Measurements from ENCODE around the gene LMBR1L. TPM values are rescaled to one million over a fixed set of nuclear protein-coding genes. Genes with fewer than 3 reads are reported as not detected.

Gene LMBR1L
- total RNA-seq, 1 experiment from 2014 or later, result 55.1 TPM

- Histone ChIP-seq H2AK5ac (ENCODE audit: insufficient read length, low read length) (no peak overlapping the region), H3K4me1 (ENCODE audit: insufficient read depth, low read length) (peaks cover 14% of the 10 kb centered on the region), H4K20me1 (ENCODE audit: control insufficient read depth, insufficient read depth, insufficient read length) (no peaks in the 10 kb centered on the region), H2BK20ac (ENCODE audit: low read depth, low read length, poor library complexity, severe bottlenecking) (no peak overlapping the region), H3K23me2 (ENCODE audit: insufficient read length, low read depth, low read length, poor library complexity, severe bottlenecking) (peaks cover 21% of the 10 kb centered on the region), H2BK120ac (ENCODE audit: low read depth, low read length, poor library complexity, severe bottlenecking) (no peak overlapping the region), H2BK12ac (ENCODE audit: insufficient read length, low read depth, low read length) (no peak overlapping the region), H3K4me2 (ENCODE audit: insufficient read depth, insufficient read length, low read length) (peak overlapping the region; percentile 9), H3K4ac (ENCODE audit: low read depth, low read length) (no peak overlapping the region), H3K14ac (ENCODE audit: insufficient read depth, low read length) (no peak overlapping the region), H3T11ph (ENCODE audit: low read length) (no peak overlapping the region), H4K8ac (replicated peaks; ENCODE audit: insufficient read length, low read depth, low read length) (no peak overlapping the region), H3K27me3 (ENCODE audit: insufficient read depth, low read length) (no peaks in the 10 kb centered on the region), H3K56ac (ENCODE audit: insufficient read length, low read depth, low read length) (no peak overlapping the region), H3K23ac (ENCODE audit: insufficient read length, low read depth, low read length) (no peak overlapping the region), H3K27ac (ENCODE audit: insufficient read length, low read depth, low read length) (no peak overlapping the region), H3K18ac (ENCODE audit: insufficient read length, low read depth, low read length) (no peak overlapping the region), H2BK5ac (ENCODE audit: insufficient read length, low read length) (no peak overlapping the region), H2AFZ (ENCODE audit: low read length) (no peak overlapping the region), H3K9me3 (ENCODE audit: control insufficient read depth, low read depth, low read length) (no peaks in the 10 kb centered on the region), H3K9ac (ENCODE audit: extremely low read depth, insufficient read length, low read length) (no peak overlapping the region), H3K79me2 (ENCODE audit: insufficient read depth, low read length) (peaks cover 48% of the 10 kb centered on the region), H3K79me1 (ENCODE audit: insufficient read depth, low read depth, low read length, poor library complexity, severe bottlenecking) (peaks cover 30% of the 10 kb centered on the region), H4K91ac (ENCODE audit: insufficient read length, low read depth, low read length) (no peak overlapping the region), H4K5ac (ENCODE audit: insufficient read length, low read depth, low read length) (no peak overlapping the region), H2BK15ac (ENCODE audit: low read depth, low read length) (no peak overlapping the region)
- no CpG with 5 or more reads among the region's 7 CpGs for WGBS (ENCODE audit: extremely low coverage, insufficient read length, low lambda C conversion rate)
- Mint-ChIP-seq H3K4me3 (peak overlapping the region; percentile 37 to 97), H3K27ac (peak overlapping the region in 2 of 3 experiments; percentile 52 to 90; a peak in 3 of 7 replicates), H3K4me1 (peaks cover 45 to 46% of the 10 kb centered on the region in 2 experiments), H3K9me3 (no peaks in the 10 kb centered on the region), H3K27me3 (ENCODE audit: low read depth) (no peaks in the 10 kb centered on the region), H3K36me3 (ENCODE audit: insufficient read depth in 1 of 3, low read depth in 3 of 3) (peaks cover 41 to 51% (median 48%) of the 10 kb centered on the region in 3 experiments)
- peak; percentile 75 for DNase-seq
- TF ChIP-seq CTCF (conservative IDR thresholded peaks at IDR 0.05), result no peak
Observed at GRCh38 chr12:49055978-49056754, 54.5 kb downstream of the LMBR1L start.

Measured in H9 (cell line).